Measurements from ENCODE around the gene MCTP1. TPM values are rescaled to one million over a fixed set of nuclear protein-coding genes. Genes with fewer than 3 reads are reported as not detected.
"Not testable (repeated sequence)": the region's sequence is repeated elsewhere in the genome, so short reads cannot be mapped to it uniquely, and the experiment has no call there.

The MCTP1 gene
- total RNA-seq, 2 donors from 2014 or later = 6.6 to 11.2 TPM

GRCh38 chr5:94847726-94848125 lies 437.2 kb downstream of the MCTP1 start:
- Mint-ChIP-seq H3K36me3 (no peaks in the 10 kb centered on the region), H3K4me3 (no peak overlapping the region), H3K9me3 (no peaks in the 10 kb centered on the region), H3K27me3 (no peaks in the 10 kb centered on the region), H3K27ac (peak overlapping the region in 1 of 2 donors; percentile 55), H3K4me1 (ENCODE audit: low read depth in 2 of 2) (peaks cover 0 to 11% of the 10 kb centered on the region in 2 donors)
- no peak for DNase-seq (ENCODE audit: low spot score)
- ATAC-seq = no peak

GRCh38 chr5:94847019-94847418 lies 437.9 kb downstream of the MCTP1 start:
- DNase-seq (ENCODE audit: low spot score) (no peak), ATAC-seq (peak in 1 of 2 donors; percentile 61)
- Mint-ChIP-seq H3K27ac (peak overlapping the region; percentile 54 to 55), H3K9me3 (no peaks in the 10 kb centered on the region), H3K27me3 (no peaks in the 10 kb centered on the region), H3K36me3 (no peaks in the 10 kb centered on the region), H3K4me1 (ENCODE audit: low read depth in 2 of 2) (peaks cover 0 to 11% of the 10 kb centered on the region in 2 donors), H3K4me3 (peak overlapping the region; percentile 40)

- H3K9me3 Mint-ChIP-seq; H3K36me3 Mint-ChIP-seq; H3K27me3 Mint-ChIP-seq; ATAC-seq; DNase-seq (ENCODE audit: low spot score); H3K4me3 Mint-ChIP-seq: not testable (repeated sequence)
- Mint-ChIP-seq H3K4me1 (ENCODE audit: low read depth in 2 of 2) (peaks cover 0 to 11% of the 10 kb centered on the region in 2 donors), H3K27ac (peak overlapping the region in 1 of 2 donors; percentile 58)
These were observed 439.2 kb downstream of the MCTP1 start for GRCh38 chr5:94845696-94846095.

- no peaks in the 10 kb centered on the region for H3K9me3 Mint-ChIP-seq
- H3K4me3 Mint-ChIP-seq = no peak overlapping the region
- no peak overlapping the region for H3K27ac Mint-ChIP-seq
- no peaks in the 10 kb centered on the region for H3K27me3 Mint-ChIP-seq
- ATAC-seq (no peak), DNase-seq (ENCODE audit: low spot score) (no peak)
- H3K4me1 Mint-ChIP-seq (ENCODE audit: low read depth in 2 of 2) = peaks cover 8% of the 10 kb centered on the region in 2 donors
- H3K36me3 Mint-ChIP-seq = no peaks in the 10 kb centered on the region
These were observed 443.1 kb downstream of the MCTP1 start for GRCh38 chr5:94841598-94842322.

- no peak for ATAC-seq
- no peak overlapping the region for H3K4me3 Mint-ChIP-seq
- no peak for DNase-seq (ENCODE audit: low spot score)
- H3K9me3 Mint-ChIP-seq = no peaks in the 10 kb centered on the region
- peaks cover 3 to 4% of the 10 kb centered on the region in 2 donors for H3K27me3 Mint-ChIP-seq
- H3K4me1 Mint-ChIP-seq (ENCODE audit: low read depth in 2 of 2) = peaks cover 10 to 14% of the 10 kb centered on the region in 2 donors
- H3K27ac Mint-ChIP-seq = no peak overlapping the region
- no peaks in the 10 kb centered on the region for H3K36me3 Mint-ChIP-seq
These were observed 451.0 kb downstream of the MCTP1 start for GRCh38 chr5:94833851-94834250.

GRCh38 chr5:94832685-94833084 lies 452.2 kb downstream of the MCTP1 start:
- ATAC-seq = no peak
- Mint-ChIP-seq H3K4me3 (no peak overlapping the region), H3K27ac (peak overlapping the region in 1 of 2 donors; percentile 18), H3K9me3 (no peaks in the 10 kb centered on the region), H3K36me3 (peaks cover 3% of the 10 kb centered on the region), H3K27me3 (peaks cover 7 to 10% of the 10 kb centered on the region in 2 donors), H3K4me1 (ENCODE audit: low read depth in 2 of 2) (peaks cover 10 to 14% of the 10 kb centered on the region in 2 donors)
- no peak for DNase-seq (ENCODE audit: low spot score)

- H3K27me3 Mint-ChIP-seq = peaks cover 18 to 30% of the 10 kb centered on the region in 2 donors
- ATAC-seq = no peak
- H3K4me3 Mint-ChIP-seq = no peak overlapping the region
- H3K36me3 Mint-ChIP-seq = peaks cover 7% of the 10 kb centered on the region
- H3K27ac Mint-ChIP-seq = no peak overlapping the region
- H3K9me3 Mint-ChIP-seq = no peaks in the 10 kb centered on the region
- no peak for DNase-seq (ENCODE audit: low spot score)
- H3K4me1 Mint-ChIP-seq (ENCODE audit: low read depth in 2 of 2) = peaks cover 0 to 5% of the 10 kb centered on the region in 2 donors
These were observed 454.4 kb downstream of the MCTP1 start for GRCh38 chr5:94830520-94830919.

- H3K4me3 Mint-ChIP-seq, H3K36me3 Mint-ChIP-seq, H3K9me3 Mint-ChIP-seq: not testable (repeated sequence)
These were observed 456.7 kb downstream of the MCTP1 start for GRCh38 chr5:94828222-94828621.

GRCh38 chr5:94820488-94820887 lies 464.4 kb downstream of the MCTP1 start:
- no peaks in the 10 kb centered on the region for H3K36me3 Mint-ChIP-seq
- H3K4me1 Mint-ChIP-seq (ENCODE audit: low read depth in 2 of 2) = peaks cover 0 to 4% of the 10 kb centered on the region in 2 donors
- peaks cover 8 to 16% of the 10 kb centered on the region in 2 donors for H3K27me3 Mint-ChIP-seq
- H3K9me3 Mint-ChIP-seq = peaks cover 3% of the 10 kb centered on the region
- no peak overlapping the region for H3K4me3 Mint-ChIP-seq
- no peak for ATAC-seq
- DNase-seq (ENCODE audit: low spot score) = no peak
- no peak overlapping the region for H3K27ac Mint-ChIP-seq

More at GRCh38 chr5:94828222-94828621, 456.7 kb downstream of the MCTP1 start:
- Mint-ChIP-seq H3K27ac (peak overlapping the region in 1 of 2 donors; percentile 20), H3K27me3 (peaks cover 26 to 42% of the 10 kb centered on the region in 2 donors)
- ATAC-seq; H3K4me1 Mint-ChIP-seq (ENCODE audit: low read depth in 2 of 2); DNase-seq (ENCODE audit: low spot score): not testable (repeated sequence)

- H3K4me1 Mint-ChIP-seq (ENCODE audit: low read depth in 2 of 2) = peaks cover 0 to 5% of the 10 kb centered on the region in 2 donors
- H3K27me3 Mint-ChIP-seq = peaks cover 4% of the 10 kb centered on the region in 2 donors
- no peak for ATAC-seq
These were observed 466.0 kb downstream of the MCTP1 start for GRCh38 chr5:94818904-94819303.

GRCh38 chr5:94815313-94816039 lies 469.4 kb downstream of the MCTP1 start:
- no peaks in the 10 kb centered on the region for H3K36me3 Mint-ChIP-seq
- peaks cover 0 to 5% of the 10 kb centered on the region in 2 donors for H3K4me1 Mint-ChIP-seq (ENCODE audit: low read depth in 2 of 2)
- no peak for DNase-seq (ENCODE audit: low spot score)
- ATAC-seq = no peak
- no peaks in the 10 kb centered on the region for H3K9me3 Mint-ChIP-seq
- H3K4me3 Mint-ChIP-seq = no peak overlapping the region
- H3K27me3 Mint-ChIP-seq = peaks cover 0 to 2% of the 10 kb centered on the region in 2 donors
- peak overlapping the region in 1 of 2 donors; percentile 68 for H3K27ac Mint-ChIP-seq

More at GRCh38 chr5:94818904-94819303, 466.0 kb downstream of the MCTP1 start:
- Mint-ChIP-seq H3K27ac (no peak overlapping the region), H3K9me3 (no peaks in the 10 kb centered on the region), H3K36me3 (no peaks in the 10 kb centered on the region), H3K4me3 (no peak overlapping the region)
- no peak for DNase-seq (ENCODE audit: low spot score)

GRCh38 chr5:94812232-94812631 lies 472.7 kb downstream of the MCTP1 start:
- no peak overlapping the region for H3K27ac Mint-ChIP-seq
- no peaks in the 10 kb centered on the region for H3K36me3 Mint-ChIP-seq
- DNase-seq (ENCODE audit: low spot score) (no peak), ATAC-seq (no peak)
- H3K27me3 Mint-ChIP-seq = peaks cover 0 to 2% of the 10 kb centered on the region in 2 donors
- H3K9me3 Mint-ChIP-seq = no peaks in the 10 kb centered on the region
- H3K4me3 Mint-ChIP-seq = no peak overlapping the region
- peaks cover 10 to 12% of the 10 kb centered on the region in 2 donors for H3K4me1 Mint-ChIP-seq (ENCODE audit: low read depth in 2 of 2)

GRCh38 chr5:94811331-94811730 lies 473.6 kb downstream of the MCTP1 start:
- no peaks in the 10 kb centered on the region for H3K36me3 Mint-ChIP-seq
- H3K9me3 Mint-ChIP-seq = no peaks in the 10 kb centered on the region
- peaks cover 0 to 2% of the 10 kb centered on the region in 2 donors for H3K27me3 Mint-ChIP-seq
- peak overlapping the region in 1 of 2 donors; percentile 8 for H3K27ac Mint-ChIP-seq
- no peak overlapping the region for H3K4me3 Mint-ChIP-seq
- ATAC-seq (no peak), DNase-seq (ENCODE audit: low spot score) (no peak)
- peaks cover 10 to 12% of the 10 kb centered on the region in 2 donors for H3K4me1 Mint-ChIP-seq (ENCODE audit: low read depth in 2 of 2)

GRCh38 chr5:94810877-94811276 lies 474.0 kb downstream of the MCTP1 start:
- DNase-seq (ENCODE audit: low spot score) = no peak
- H3K27ac Mint-ChIP-seq = peak overlapping the region in 1 of 2 donors; percentile 8
- H3K4me3 Mint-ChIP-seq = no peak overlapping the region
- H3K36me3 Mint-ChIP-seq = no peaks in the 10 kb centered on the region
- peaks cover 10 to 12% of the 10 kb centered on the region in 2 donors for H3K4me1 Mint-ChIP-seq (ENCODE audit: low read depth in 2 of 2)
- H3K9me3 Mint-ChIP-seq = no peaks in the 10 kb centered on the region
- no peak for ATAC-seq
- H3K27me3 Mint-ChIP-seq = peaks cover 0 to 2% of the 10 kb centered on the region in 2 donors
